Transverse colon (tissue), 4 donors: ENCODE measurements around the gene SLC22A31.

Experiments used
- EP300 ChIP-seq: sonication (generic); formaldehyde crosslinking; IDR thresholded peaks from one replicate; pipeline ENCODE4 v1.6.1; 2017; ENCODE audit warnings: antibody characterized with exemption, low read depth
- POLR2A ChIP-seq: fragments of 450-650 bp; IDR thresholded peaks from one replicate; pipeline ENCODE4 v1.6.1; 2016; ENCODE audit warnings: antibody characterized with exemption, mild to moderate bottlenecking, moderate library complexity
- POLR2AphosphoS5 ChIP-seq, 3 donors: sonication (generic); formaldehyde crosslinking; IDR thresholded peaks; one replicate each; pipeline ENCODE4 v1.6.1; 2016; ENCODE audit warnings: antibody characterized with exemption in 3 of 3
- TF ChIP-seq, protein P1 (sequence below), 5 experiments: fragments of 200-600 bp in 3 of 5; fragments of 450-650 bp in 2 of 5; sonication (generic) in 3 of 5; IDR thresholded peaks; 1 replicate in 2 of 5; 2 replicates in 3 of 5; pipeline ENCODE4 v1.5.1; 2016 to 2017; ENCODE audit warnings: antibody characterized with exemption in 5 of 5, inconsistent platforms in 3 of 5, mild to moderate bottlenecking in 2 of 5, moderate library complexity in 1 of 5

DNA sequence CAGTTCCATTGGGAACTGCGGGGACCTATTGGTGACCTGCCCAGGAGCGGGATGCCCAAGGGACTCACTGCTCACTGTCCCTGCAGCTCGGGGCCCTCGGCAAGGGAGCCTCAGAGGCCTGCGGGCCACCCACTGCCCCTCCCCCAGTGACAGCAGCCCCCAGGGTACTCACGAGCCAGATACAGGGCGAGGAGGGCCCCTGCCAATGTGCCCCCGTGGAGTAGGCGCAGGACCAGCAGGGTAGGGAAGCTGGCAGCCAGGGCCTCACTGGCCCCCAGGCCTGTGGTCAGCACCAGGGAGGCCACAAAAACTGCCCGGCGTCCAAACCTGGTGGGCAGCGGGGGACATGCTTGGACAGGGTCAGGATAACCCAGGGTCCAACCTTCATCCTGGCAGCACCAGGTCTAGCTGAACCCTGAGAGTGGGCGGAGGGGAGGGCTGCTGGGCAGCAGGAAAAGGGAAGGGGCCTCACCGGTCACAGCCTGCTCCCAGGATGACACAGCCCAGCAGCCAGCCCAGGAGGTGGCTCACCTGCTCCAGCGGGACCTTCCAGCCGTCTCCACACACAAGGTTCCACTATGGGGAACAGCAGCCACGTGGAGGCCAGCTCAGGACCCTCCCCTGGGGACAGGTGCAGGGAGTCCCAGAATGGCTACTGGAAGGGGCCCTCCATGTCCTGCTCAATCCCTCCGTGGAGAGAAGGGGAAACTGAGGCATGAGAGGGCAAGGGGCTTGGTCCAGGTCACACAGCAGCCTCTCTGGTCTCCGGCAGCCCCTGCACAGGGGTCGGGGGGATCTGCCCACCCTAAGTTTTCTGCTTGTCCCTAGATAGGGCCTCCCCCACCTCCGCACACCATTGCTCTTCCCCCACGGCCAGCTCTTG, 855 bp downstream of the SLC22A31 start:
- TF ChIP-seq, protein P1, sequence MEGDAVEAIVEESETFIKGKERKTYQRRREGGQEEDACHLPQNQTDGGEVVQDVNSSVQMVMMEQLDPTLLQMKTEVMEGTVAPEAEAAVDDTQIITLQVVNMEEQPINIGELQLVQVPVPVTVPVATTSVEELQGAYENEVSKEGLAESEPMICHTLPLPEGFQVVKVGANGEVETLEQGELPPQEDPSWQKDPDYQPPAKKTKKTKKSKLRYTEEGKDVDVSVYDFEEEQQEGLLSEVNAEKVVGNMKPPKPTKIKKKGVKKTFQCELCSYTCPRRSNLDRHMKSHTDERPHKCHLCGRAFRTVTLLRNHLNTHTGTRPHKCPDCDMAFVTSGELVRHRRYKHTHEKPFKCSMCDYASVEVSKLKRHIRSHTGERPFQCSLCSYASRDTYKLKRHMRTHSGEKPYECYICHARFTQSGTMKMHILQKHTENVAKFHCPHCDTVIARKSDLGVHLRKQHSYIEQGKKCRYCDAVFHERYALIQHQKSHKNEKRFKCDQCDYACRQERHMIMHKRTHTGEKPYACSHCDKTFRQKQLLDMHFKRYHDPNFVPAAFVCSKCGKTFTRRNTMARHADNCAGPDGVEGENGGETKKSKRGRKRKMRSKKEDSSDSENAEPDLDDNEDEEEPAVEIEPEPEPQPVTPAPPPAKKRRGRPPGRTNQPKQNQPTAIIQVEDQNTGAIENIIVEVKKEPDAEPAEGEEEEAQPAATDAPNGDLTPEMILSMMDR (IDR thresholded peaks at IDR 0.05), result no peak
- TF ChIP-seq EP300, result no peak
- TF ChIP-seq POLR2A, result no peak
- no peak for TF ChIP-seq POLR2AphosphoS5 (IDR thresholded peaks at IDR 0.05)
